ENCODE results near the gene CCDC138. TPM values are rescaled to one million over a fixed set of nuclear protein-coding genes. Genes with fewer than 3 reads are reported as not detected.

The CCDC138 gene
- total RNA-seq, 1 donor from 2014 or later, result 4.2 TPM

DNA sequence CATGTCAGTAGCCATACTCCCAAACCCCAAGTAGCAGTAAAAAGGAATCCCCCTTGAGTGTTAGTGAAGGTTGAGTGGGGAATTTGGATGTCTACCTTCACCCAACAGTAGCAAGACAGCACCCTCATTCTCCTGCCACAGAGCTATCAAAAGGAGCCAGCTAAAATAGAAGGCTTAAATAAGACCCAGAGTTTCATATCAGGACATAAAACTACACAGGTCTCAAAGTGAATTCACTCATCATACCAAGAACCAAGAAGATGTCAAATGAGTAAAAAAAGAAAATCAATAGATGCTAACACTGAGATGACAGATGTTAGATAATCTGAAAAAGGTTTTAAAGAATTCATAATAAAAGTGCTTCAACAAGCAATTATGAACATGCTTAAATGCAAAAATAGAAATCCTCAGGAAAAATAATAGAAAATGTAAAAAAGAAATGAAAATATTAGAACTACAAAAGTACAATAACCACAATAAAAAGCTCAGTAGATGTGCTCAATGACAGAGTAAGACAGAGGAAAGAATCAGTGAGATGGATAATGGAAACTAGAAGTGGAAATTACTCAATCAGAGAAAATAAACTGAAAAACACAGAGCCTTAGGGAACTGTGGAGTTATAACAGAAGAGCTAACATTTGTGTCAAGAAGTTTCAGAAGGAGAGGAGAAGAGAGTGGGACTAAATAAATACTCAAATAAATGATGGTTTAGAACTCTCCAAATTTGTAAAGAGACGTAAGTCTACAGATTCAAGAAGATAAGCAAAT, 111.9 kb downstream of the CCDC138 start:
- no peak for ATAC-seq

DNA sequence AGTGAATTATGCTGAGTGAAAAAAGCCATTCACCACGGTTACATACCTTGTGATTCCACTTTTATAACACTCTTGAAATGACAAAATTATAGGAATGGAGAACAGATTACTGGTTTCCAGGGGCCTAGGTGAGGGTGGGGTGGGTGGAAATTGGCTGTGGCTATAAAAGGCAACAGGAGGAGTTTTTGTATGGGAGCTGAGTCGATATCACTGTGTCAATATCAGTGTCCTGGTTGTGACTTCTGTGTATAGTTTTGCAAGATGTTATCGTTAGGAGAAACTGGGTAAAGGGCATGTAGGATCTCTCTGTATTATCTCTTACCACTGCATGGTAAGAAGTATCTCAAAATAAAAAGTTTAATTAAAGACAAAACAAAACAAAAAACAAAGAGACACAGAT, 118.1 kb downstream of the CCDC138 start:
- ATAC-seq, result no peak

DNA sequence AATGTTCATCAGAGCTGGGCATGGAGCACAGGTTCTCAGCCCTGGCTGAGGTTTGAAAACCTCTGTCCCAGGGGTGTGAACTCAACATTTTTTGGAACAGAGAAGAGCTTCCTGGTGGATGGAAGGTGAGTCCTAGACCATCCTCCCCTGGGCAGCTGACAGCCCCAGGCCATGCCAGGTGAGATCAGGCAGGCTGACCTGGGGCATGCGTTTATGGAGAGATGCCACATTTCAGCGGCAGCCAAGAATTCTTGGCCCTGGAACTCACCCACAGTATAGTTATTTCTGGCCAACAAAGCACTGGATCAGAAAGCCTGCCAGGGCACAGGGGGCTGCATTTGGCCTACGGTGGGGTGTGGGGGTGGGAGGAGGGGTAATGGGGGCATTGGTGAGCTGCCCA, 118.6 kb downstream of the CCDC138 start:
- ATAC-seq, result no peak

DNA sequence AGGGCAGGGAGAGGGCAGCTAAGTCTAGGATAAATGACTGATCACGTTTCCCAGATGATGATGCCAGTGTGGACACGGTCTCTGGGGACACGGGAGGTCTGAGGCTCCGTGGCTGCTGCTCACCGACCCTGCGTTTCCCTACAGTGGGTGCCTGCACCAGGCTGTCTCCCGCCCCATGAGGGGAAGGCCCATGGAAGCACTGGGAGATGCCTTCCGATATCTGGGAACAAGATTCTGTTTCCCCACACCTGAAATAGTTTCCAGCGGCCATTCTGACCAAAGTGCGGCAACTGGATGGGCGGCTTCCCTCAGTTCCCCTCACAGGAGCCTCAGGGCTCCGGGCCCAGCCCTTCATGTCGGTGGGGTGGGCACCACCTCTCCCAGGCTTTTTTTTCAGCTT, 119.3 kb downstream of the CCDC138 start:
- ATAC-seq, result no peak

DNA sequence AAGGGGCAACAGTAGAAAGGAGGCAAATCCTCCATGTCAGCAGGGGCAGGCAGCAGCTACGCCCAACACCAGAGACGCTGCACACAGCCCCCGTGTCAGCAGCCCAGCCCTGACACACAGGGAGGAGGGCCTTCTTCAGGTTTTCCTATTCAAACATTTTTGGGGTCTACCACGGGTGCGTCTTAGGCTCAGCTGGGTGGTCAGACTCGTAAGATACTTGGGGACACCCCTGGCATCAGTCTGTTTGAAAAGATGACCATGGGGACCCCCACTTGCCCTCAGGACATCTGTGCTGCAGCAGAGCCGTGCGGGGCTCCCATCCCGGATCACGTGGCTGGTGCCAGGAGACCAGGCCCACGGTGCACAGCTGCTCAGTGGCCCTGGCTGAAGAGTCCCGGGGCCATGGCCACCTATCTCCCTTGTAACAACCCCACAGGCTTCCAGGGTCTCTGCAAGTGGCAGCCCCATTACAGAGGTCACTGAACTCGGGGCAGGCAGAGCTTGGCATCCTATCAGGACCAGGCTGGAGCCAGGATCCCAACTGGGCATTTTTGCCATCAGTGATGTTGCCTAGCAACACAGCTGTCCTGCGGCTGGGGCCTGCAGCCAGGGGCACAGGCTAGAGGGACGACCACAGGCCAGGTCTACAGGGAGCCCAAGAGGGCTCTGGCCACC, 120.0 kb downstream of the CCDC138 start:
- ATAC-seq, result no peak

DNA sequence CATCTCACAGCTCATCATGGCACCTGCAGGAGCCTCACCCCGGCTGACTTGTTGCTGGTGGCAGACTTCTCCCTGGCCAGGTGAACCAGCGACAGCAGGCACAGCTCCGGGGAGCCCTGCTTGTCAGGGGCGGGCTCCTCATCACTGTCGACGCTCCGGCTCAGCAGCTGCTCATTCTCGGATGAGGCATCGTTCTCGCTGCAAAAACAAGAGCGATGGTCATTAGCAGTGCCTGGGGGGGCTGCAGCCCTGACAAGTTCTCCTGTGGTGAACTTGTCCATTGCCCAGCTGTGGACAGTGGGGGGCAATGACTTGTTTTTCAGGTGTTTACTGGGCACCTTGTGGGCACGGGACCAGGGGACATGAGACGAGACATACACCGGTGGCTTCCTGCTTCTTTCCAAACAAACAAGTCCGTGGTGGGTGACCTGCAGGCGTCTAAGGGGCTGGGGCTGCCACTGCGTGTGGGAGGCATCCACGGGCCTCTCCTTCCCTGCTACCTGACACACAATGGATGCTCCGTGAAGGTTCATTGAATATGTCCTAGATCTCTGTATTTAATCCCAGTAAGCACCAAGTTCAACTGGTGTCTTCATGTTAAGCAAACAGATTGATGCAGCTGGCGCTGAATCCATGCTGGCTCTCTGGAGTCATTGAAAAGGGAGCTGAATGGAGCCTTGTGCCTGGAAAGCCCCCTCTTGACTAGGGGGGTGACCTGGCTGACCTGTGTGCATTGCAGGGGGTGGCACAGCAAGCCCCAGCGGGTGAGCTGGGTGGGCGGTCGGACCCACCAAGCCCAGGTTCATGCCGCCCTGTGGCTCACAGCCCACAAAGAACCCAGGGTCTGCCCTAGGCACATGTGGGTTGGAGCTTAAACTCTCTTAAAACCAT, 121.5 kb downstream of the CCDC138 start:
- no peak for ATAC-seq

DNA sequence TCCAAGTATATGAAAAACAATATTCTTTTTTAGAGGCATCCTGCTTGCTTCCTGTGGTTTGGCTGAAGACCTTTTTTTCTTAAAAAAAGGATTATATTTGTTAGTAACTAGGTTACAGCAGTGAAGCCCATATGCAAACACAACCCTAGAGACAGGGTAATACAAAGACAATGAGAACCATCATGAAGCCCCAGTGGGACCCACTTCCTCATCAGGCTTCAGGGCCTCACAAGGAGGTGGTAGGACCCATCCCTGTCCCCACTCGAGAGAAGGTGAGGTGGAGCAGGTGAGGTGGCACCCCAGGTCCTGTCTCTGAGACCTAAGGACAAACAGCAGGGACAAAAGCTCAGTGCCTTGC, 122.1 kb downstream of the CCDC138 start:
- no peak for ATAC-seq

DNA sequence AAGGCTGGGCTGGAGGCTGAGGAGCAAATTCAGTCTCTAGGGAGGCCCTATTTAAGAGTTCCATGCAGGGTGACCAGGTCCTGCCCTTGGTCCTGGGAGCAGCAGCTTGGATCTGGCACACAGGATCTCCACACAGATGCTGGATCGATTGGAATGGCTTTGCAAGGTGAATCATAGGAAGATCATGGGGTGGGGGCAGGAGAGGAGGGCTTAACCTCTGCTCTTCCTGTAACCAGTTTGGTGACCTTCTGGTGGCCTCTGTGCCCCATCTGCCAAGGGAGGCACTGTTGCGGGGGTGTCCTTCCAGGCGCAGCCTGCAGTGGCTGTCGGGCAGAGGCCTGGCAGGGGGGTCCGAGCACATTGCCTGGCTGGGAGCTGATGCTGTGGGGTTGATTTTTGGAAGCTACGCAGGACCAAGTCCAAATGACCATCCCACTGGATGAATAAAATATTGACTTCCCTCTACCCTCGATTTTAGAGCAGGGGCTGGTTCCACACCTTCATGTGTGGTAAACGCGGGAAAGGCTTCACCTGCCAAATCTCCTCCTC, 122.8 kb downstream of the CCDC138 start:
- no peak for ATAC-seq

DNA sequence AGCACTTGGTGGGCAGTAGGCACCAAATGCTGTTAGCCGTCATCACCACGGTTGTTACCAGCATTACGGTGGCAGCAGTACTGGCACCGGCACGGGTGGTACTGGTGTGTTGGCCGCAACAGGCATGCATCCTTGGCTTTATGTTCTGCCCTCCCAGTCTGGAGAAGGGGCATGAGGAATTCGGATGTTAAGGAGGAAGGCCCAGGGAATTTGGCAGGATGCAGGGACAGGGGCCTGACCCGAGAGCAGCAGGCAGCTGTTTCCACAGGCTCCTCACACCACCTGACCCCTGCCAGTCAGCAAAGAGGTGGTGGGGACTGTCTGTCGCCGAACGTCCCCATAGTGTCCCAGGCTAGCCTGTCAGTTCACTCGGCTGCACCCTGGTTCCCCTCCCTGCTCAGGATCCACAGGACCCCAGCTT, 123.5 kb downstream of the CCDC138 start:
- ATAC-seq, result no peak

DNA sequence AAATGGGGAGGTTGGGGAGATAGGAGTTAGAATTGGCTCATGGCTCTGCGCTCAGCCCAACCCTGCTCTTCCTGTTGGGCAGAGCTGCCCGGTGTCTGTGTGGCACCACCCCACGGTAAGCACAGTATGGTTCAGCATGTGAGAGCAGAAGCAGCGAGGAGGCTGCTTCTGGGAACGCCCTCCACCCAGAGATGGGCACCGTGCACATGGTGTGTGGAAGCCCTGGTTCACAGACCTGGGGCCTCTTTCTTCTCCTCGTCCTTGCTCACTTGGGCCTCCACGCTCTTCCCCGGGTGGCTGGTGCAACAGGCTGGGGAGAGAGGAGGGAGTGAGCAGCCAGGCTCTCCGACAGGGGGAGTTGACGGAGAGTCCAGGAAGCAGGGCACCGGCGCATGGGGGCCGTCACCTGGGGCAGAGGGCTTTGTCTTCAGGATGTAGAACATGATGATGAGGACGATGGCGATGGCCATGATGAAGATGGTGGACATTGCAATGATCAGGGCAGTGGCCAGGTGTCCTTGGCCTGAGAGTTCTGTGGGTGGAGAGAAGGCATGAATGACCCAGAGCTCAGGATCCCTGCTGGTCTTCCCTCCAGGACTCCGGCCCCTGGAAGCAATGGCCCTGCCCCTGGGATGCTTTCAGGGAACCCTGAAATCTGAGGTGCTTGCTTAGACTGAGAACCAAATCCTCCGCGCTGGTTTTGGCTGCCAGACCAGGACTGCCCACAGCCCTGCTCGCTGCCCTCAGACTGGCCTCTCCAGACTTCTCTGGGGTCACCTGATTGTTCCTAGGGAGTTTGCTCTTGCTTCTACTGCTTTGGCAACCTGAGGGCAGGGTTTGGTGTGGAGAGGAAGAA, 124.2 kb downstream of the CCDC138 start:
- peak; percentile 42 for ATAC-seq

DNA sequence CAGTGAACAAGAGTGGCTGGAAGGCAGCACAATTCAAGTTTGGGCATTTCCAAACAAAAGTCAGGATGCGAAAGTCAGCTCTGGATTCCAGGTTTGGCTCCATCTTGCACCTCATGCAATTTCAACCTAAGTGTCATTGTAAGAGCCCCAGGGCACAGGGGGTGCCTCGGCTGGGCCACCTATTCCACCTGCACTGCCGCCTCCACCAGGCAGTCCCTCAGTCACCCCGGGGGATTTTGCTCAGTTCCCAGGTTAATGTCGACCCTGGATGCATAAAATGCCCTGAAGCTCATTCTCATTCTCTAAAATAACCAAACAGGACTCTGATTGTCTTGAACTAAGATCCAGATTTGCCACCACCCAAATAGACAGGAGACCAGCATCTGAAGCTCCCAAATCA, 124.8 kb downstream of the CCDC138 start:
- ATAC-seq, result no peak

DNA sequence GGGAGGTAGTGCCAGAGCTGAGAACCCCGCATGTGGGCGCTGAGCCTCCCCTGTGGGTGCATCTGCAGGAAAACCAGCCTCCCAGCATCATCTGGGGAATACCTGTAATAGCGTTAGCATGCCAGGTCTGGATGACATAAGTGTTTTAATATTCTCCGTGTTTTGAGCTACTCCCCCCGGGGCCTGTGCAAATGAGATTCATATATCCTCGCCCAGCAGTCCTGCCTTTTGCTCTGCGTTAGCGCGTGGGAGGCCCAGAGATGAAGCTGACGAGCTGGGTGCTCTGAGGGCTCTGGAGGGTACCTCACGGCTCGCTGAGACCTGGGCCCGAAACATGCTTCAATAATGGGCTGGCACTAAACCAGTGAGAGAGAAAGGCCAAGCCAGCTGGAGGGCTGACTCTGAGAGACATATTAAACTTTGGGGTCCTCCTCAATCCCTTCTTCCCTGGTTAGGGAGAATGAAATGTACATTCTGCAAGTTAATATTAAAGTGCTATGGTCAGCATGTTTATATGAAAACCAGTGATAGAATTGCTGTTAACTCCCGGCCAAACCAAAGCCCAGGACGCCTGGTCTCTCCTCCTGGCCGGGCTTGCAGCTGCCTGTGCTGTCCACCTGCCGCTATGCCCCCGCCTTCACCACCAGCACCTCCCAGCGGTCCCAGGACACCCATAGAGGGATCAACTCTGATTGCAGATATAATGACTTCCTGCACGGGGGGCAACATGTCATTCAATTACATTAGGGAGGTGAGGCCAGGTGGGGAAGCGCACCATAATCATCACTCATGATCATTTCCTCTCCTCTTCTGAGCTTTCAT, 125.4 kb downstream of the CCDC138 start:
- ATAC-seq, result no peak

DNA sequence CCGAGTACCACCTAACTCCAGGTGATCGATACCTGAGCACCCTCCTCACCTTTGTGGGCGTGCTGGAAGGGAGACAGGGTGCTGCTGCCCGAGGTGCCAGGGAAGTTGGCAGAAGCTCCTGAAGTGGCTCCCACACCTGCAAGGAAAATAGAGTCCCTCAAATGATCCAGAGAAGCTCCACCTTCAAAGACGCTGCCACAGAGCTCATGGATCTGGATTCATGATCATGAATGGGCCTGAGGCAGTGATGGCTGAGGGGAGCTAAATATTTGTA, 126.0 kb downstream of the CCDC138 start:
- ATAC-seq, result no peak

DNA sequence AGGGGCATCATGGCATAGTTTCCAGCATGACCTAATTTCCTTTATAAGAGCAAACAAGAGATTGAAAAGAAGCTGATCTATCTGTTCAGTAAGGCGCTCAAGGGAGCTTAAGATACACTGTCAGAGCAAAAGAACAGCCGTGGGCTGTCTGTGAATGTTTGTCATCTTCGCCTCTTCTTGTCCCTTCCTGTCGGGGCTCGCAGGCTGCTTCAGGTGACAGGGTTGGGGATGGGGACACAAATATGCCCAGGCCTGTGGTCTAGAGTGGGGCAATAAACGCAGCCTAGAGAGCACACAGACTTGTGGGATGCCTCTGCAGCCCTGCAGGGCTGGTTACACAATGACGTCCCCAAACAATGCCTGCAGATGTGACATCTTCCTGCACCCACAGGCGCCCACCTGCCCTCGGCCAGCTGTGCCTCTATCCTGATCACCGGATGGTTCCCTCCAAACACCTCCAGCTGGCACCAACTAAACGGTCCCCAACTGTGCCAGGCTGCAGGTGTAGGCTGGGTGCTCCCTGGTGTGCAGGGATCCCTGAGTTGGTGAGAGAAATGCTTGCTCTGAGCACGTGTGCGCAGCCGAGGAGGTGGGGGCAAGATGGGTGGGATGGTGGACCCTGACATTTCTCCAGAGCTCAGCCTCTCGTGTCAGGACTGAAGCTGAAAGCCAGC, 129.7 kb downstream of the CCDC138 start:
- ATAC-seq, result peak; percentile 24

DNA sequence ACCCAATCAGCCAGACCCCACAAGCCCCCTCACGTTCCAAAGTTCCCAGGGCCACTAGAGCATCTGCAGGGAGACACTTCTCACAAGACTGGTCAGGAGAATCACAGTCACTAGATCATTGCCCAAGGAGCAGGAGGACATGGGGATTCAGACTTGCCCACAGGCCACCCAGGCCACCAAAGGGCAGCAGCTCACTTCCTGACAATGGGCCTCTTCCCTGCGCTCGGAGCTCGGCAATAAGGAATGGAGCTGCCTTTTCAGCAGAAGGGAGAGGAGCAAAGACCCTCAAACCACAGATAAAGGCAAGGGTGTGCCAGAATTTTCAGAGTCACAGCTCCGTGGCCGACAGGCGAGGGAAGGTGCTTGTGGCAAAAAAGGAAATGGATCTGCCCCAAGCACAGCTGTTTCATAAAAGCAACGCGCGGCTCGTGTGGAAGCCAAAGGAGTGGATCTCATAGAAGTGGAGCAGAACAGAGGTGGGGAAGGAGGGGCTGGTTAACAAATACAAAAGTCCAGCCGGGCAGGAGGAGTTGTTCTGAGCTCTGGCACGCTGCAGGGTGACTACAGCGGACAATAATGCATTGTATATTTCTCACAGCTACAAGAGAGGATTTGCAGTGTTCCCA, 130.3 kb downstream of the CCDC138 start:
- no peak for ATAC-seq

DNA sequence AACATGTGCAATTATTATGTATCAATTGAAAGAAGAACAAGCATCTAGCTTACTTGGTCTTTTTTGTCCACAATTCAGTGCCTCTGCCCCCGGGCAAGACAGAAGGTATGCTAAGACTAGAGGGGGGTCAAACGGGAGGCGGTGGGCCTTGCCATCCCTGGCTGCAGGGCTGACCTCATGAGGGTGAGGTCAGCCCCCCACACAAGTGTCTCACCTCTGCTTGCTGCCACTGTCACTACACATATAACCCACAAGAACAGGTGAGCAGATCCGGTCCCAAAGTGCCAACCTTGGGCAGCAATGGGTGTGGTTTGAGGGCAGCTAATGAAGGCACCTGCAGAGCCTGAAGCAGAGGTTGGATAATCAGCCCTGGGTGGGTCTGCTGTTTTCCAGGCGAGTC, 131.0 kb downstream of the CCDC138 start:
- ATAC-seq, result no peak

DNA sequence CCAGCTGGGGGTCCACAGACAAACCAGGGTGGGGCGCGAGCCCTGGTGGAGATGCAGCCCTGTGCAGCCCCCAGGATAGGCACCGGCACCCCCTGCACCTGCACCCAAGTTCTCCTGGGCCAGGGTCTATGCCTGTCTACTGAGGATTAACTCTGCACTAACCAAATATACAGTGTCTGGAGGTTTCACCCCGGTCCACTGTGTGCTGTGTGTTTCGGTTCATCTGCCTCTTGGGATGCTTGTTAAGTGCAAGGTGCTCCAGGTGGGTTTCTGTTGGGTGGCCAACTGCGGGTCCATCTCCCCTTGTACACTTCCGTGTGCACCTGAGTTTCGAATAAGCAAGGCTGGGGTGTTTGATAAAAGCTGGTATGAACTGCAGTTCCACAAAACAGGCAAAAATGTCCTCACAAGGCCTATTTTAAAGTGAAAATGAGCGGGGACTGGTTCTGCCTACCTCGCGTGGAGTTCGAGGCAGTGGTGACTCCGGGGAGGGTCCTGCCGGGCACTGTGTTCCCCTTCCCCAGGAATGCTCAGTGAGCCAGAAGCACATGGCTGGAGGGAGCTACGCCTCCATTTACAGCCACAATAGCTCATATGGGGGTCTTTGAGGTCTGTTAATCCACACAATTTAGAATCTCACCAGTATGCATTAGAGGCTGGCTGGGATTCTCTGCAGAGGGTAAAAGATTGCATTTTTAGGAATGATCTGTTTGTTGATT, 131.7 kb downstream of the CCDC138 start:
- no peak for ATAC-seq

DNA sequence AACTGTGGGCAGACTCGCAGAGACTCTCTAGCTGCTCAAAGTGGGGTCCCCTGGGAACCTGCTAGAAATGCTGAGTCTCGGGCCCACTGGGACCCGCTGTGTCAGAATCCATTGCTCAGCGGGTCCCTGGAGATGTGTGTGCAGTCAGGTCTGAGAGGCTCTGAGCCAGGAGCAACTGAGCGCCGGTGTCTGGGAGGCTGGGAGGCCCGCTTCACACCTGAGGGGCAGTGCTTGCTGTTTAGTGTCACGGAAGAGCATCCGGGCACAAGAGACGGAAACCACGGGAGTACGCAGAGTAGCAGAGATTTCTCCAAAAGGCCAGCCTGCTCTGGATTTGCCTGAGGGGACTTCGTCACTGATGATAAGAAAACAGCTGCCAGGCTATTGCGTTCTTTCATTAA, 132.4 kb downstream of the CCDC138 start:
- no peak for ATAC-seq

DNA sequence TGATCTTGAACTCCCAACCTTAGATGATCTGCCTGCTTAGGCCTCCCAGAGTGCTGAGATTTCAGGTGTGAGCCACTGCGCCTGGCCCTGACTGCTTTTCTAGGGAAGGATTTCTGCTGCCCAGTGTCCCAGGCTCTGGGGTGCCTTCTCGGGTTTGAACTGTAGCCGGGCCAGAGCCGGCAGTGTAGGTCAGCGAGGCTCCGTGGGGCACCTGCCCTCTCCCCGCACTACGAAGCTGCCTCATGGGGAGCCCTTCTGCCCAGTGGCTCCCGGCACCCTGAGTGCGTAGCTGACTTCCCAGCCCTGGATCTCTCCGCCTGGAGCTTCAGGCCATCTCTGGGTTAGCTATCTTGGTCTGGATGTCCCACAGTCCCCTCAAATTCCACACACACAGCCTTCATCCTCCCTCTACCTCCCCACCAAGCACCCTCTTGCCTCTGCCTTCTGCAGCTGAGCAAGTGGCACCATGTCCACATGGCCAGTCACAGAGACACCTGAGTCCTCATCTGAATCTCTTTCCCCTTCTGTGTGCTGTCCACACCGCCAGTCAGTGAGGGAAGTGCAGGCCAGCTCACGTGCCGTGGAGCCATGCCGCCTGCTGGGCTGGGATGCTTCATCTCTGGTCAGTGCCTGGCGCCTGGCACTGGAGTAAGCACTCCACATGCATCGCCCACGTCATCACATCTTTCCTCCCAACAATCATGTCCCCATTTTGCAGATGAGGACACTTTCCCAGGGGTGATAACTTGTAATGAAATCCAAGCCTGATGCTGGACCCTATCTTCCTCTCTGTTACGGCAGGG, 133.2 kb downstream of the CCDC138 start:
- no peak for ATAC-seq

Measured in esophagus mucosa (tissue), 1 donor.